Common myeloid progenitor, CD34-positive (primary cell): ENCODE results near the gene ANKUB1.

ENCODE experiments used
- CTCF ChIA-PET: fragments of 350-600 bp; sonication (Branson Sonifier 250); formaldehyde crosslinking; loops from one replicate; lab custom pipeline; 2021; ENCODE audit warnings: antibody characterized with exemption; lab: Charles Lee
- POLR2A ChIA-PET: fragments of 350-600 bp; sonication (Branson Sonifier 250); formaldehyde crosslinking; loops from one replicate; lab custom pipeline; 2021; ENCODE audit warnings: antibody characterized with exemption; lab: Charles Lee
- DNase-seq, 3 donors: peaks; one replicate each; pipeline versions ENCODE4 v3.0.0 to v3.0.0-alpha.2; 2013
- H3K27ac ChIP-seq, 2 experiments: 1 replicate in 1 of 2; 2 replicates in 1 of 2; pipeline ENCODE4 v1.7.0; 2013; ENCODE audit warnings: inconsistent platforms in 2 of 2, low read length in 2 of 2, mild to moderate bottlenecking in 2 of 2, low read depth in 1 of 2, moderate library complexity in 1 of 2; ENCODE audit not compliant: severe bottlenecking in 2 of 2, insufficient read depth in 1 of 2, poor library complexity in 1 of 2
- H3K27me3 ChIP-seq, 5 experiments: replicated peaks in 2 of 5; 1 replicate in 3 of 5; 2 replicates in 2 of 5; pipeline versions ENCODE4 v1.6.1 to v1.7.0; 2013; ENCODE audit warnings: low read length in 4 of 5, mild to moderate bottlenecking in 2 of 5, moderate library complexity in 2 of 5, inconsistent platforms in 1 of 5; ENCODE audit not compliant: insufficient read depth in 5 of 5, control insufficient read depth in 4 of 5
- H3K36me3 ChIP-seq, 4 experiments: 1 replicate in 2 of 4; 2 replicates in 2 of 4; pipeline versions ENCODE4 v1.6.1 to v1.7.0; 2013; ENCODE audit warnings: low read length in 3 of 4, control low read depth in 1 of 4, mild to moderate bottlenecking in 1 of 4; ENCODE audit not compliant: control insufficient read depth in 4 of 4, insufficient read depth in 4 of 4
- H3K4me1 ChIP-seq, 4 experiments: 1 replicate in 3 of 4; 2 replicates in 1 of 4; pipeline versions ENCODE4 v1.6.1 to v1.7.1; 2013; ENCODE audit warnings: low read length in 3 of 4, mild to moderate bottlenecking in 3 of 4, control low read depth in 1 of 4, inconsistent platforms in 1 of 4, moderate library complexity in 1 of 4; ENCODE audit not compliant: control insufficient read depth in 4 of 4, insufficient read depth in 4 of 4; ENCODE audit errors: control extremely low read depth in 1 of 4
- H3K4me3 ChIP-seq, 7 experiments: 1 replicate in 4 of 7; 2 replicates in 3 of 7; pipeline versions ENCODE4 v1.5.1 to v1.7.0; 2013; ENCODE audit warnings: mild to moderate bottlenecking in 7 of 7, low read length in 6 of 7, moderate library complexity in 6 of 7, inconsistent platforms in 2 of 7, low read depth in 2 of 7, control low read depth in 1 of 7; ENCODE audit not compliant: insufficient read depth in 4 of 7, control insufficient read depth in 1 of 7; ENCODE audit errors: extremely low read depth in 1 of 7
- H3K9me3 ChIP-seq, 5 experiments: 1 replicate in 4 of 5; 2 replicates in 1 of 5; pipeline versions ENCODE4 v1.6.1 to v1.7.1; 2013; ENCODE audit warnings: low read length in 4 of 5, mild to moderate bottlenecking in 2 of 5, inconsistent platforms in 1 of 5, low read depth in 1 of 5, moderate library complexity in 1 of 5; ENCODE audit not compliant: control insufficient read depth in 4 of 5, insufficient read depth in 2 of 5; ENCODE audit errors: control extremely low read depth in 1 of 5
- WGBS: methylation state at CpG from one replicate; pipeline ENCODE4 v1.1.5; 2013; ENCODE audit not compliant: insufficient coverage; 5-methylcytosine and 5-hydroxymethylcytosine counted together

Gene ANKUB1

DNA sequence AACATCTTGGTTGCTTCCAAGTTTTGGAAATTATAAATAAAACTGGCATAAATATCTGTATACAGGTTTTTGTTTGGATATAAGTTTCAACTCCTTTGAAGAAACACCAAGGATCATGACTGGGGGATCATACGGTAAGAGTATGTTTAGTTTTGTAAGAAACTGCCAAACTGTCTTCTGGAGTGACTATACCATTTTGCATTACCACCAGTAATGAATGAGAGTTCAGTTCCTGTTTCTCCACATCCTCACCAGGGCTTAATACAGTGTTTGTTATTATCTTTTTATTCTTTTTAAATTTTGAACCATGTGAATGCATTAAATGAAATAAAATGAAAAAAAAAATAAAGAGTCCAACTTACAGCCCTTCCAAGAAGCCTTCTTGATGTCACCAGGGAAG lies 3.7 kb upstream of the ANKUB1 start:
- CTCF ChIA-PET: interaction anchor here (1.5 kb wide), 1 partner anchor 12 kb away, joined by 7 read pairs; no protein-coding TSS in a partner anchor
- no peaks in the 10 kb centered on the region for H3K9me3 ChIP-seq
- no peaks in the 10 kb centered on the region for H3K27me3 ChIP-seq
- no peak overlapping the region for H3K4me3 ChIP-seq
- no peak overlapping the region for H3K27ac ChIP-seq
- peak in 2 of 3 donors; percentile 52 to 71 for DNase-seq
- POLR2A ChIA-PET: no interaction called here
- no peaks in the 10 kb centered on the region for H3K36me3 ChIP-seq
- peaks cover 0 to 3% (median 0%) of the 10 kb centered on the region in 4 experiments for H3K4me1 ChIP-seq
- no CpG with 5 or more reads among the region's 1 CpG for WGBS

DNA sequence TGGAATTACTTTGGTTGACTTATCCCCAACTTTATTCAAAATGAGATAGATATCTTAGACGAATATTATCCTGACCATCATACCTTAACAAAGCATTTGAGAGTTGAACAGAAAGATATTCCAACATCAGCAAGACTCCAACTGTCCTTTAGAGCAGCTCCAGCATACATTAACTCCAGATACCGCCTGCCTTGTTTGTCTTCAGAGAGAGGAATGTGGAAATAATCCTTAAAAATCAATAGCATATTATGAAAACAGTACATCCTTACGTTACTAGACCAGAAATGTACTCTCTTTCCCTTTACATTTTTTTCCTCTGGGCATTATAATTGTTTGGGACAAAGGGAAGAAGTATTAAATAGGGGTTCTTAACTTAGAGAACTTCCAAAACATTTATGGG lies 1.7 kb downstream of the ANKUB1 start:
- 90% methylated on average over 2 of the region's 3 CpGs for WGBS
- CTCF ChIA-PET: interaction anchor here (1.3 to 1.4 kb wide), 2 partner anchors 17 to 24 kb away, joined by 3 to 5 read pairs; no protein-coding TSS in a partner anchor
- Histone ChIP-seq H3K4me3 (no peak overlapping the region), H3K4me1 (peaks cover 0 to 3% (median 0%) of the 10 kb centered on the region in 4 experiments), H3K9me3 (no peaks in the 10 kb centered on the region), H3K36me3 (no peaks in the 10 kb centered on the region), H3K27me3 (no peaks in the 10 kb centered on the region), H3K27ac (no peak overlapping the region)
- DNase-seq: no peak
- POLR2A ChIA-PET: no interaction called here

DNA sequence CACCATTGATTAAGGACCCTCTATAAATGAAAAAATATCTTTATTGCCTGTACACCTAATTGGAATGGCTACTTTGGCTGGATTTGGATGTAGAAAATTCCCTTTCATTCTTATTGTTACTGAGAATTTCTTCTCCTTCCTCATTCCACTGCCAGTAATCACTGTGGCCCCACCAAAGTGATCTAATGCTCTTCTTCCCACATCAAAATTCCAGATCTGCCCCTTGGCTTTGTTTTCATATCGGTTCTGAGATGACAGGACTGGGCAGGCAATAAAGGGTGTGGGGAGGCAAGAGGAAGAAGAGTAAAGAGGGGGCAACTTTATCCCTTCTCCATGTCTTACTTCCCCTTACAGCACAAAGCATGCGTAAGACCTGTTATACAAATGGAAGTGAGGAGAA lies 2.1 kb downstream of the ANKUB1 start:
- WGBS: 80% methylated on average over 1 of the region's 2 CpGs

DNA sequence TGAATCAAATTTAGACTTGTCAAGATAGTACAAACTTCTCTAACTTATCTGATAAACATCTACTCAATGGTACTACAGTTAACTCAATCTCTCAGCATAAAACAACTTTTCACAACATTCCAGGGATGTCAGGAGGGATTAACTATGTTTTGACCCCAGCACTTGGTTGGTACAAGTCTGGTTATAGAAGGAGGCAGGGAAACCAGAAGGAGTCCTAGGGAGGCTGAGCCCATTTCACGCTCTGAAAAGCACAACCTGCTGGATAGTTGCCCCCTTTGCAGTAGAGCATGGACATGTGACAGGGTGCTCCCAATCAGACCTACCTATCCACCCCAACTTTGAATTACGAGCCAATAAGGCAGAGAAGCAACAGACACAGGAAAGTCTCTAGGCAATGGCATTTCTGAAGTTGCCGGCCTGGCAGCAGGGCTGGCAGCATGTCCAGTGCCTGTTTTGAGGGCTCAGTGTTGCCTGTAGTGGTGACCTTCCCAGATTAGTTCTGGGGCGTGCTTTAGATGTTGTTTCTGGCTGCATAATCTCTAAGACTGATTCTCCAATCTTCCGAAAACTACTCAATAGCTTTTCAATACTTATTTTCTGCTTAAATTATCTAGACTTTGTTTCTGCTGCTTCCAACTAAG lies 8.2 kb downstream of the ANKUB1 start:
- Histone ChIP-seq H3K4me1 (peaks cover 17 to 40% (median 26%) of the 10 kb centered on the region in 4 experiments), H3K27ac (no peak overlapping the region), H3K9me3 (no peaks in the 10 kb centered on the region), H3K27me3 (no peaks in the 10 kb centered on the region), H3K4me3 (no peak overlapping the region), H3K36me3 (no peaks in the 10 kb centered on the region)
- CTCF ChIA-PET: interaction anchor here (2.6 to 3.0 kb wide), 2 partner anchors 13 to 19 kb away, joined by 11 to 20 read pairs; no protein-coding TSS in a partner anchor
- POLR2A ChIA-PET: no interaction called here
- 97% methylated on average over 3 of the region's 5 CpGs for WGBS
- DNase-seq: no peak

More for the DNA sequence above, 2.1 kb downstream of the ANKUB1 start:
- H3K27me3 ChIP-seq: no peaks in the 10 kb centered on the region
- CTCF ChIA-PET: interaction anchor here (1.4 kb wide), 1 partner anchor 18 kb away, joined by 3 read pairs; no protein-coding TSS in a partner anchor
- POLR2A ChIA-PET: no interaction called here
- H3K9me3 ChIP-seq: no peaks in the 10 kb centered on the region
- H3K4me3 ChIP-seq: no peak overlapping the region
- no peaks in the 10 kb centered on the region for H3K36me3 ChIP-seq
- no peak for DNase-seq
- H3K4me1 ChIP-seq: peaks cover 0 to 2% (median 0%) of the 10 kb centered on the region in 4 experiments
- H3K27ac ChIP-seq: no peak overlapping the region

DNA sequence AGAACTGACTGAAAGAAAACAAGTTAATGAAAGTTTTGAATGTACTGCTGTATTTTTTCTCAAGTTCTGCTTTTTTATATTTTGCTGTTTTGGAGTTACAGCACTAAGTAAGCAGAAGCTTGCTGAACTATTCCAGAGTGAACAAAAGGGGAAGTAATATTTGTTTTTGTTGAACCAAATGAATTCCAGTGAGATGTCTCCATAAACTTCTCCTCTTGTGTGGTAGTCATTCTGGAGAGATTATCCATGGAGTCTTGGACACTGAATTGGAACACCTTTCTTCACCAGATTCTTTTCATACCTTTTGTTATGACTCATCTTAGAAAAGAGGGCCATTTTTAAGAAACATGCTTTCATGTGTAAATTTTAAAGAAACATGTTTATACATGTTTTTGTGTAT lies 8.8 kb downstream of the ANKUB1 start:
- Histone ChIP-seq H3K27ac (peak overlapping the region in 1 of 2 experiments; percentile 57), H3K4me3 (peak overlapping the region in 2 of 7 experiments; percentile 4 to 19), H3K4me1 (peaks cover 17 to 40% (median 26%) of the 10 kb centered on the region in 4 experiments), H3K36me3 (no peaks in the 10 kb centered on the region), H3K9me3 (no peaks in the 10 kb centered on the region), H3K27me3 (no peaks in the 10 kb centered on the region)
- POLR2A ChIA-PET: no interaction called here
- CTCF ChIA-PET: interaction anchor here (2.6 to 3.0 kb wide), 2 partner anchors 12 to 18 kb away, joined by 11 to 20 read pairs; no protein-coding TSS in a partner anchor
- peak; percentile 54 to 87 (median 76) for DNase-seq

DNA sequence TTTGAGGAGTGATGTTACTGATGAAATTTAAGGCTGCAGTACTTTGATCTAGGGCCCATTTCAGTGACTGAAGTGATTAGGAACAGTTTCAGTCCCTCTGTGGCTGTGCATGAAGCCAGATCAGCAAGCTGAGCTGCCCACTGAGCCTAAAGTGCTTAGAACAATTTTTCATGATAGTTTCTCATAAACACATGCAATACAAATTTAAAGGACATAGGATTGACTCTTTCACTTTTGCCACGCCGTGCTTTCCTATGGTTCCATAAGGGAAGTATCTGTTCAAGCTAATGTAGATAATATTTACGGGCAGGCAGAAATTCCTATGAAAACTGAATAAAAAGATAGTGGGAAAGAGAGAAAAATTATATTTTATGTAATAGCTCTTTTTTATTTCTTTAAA lies 10.6 kb downstream of the ANKUB1 start:
- no peak for DNase-seq
- no peaks in the 10 kb centered on the region for H3K9me3 ChIP-seq
- POLR2A ChIA-PET: no interaction called here
- peaks cover 17 to 38% (median 26%) of the 10 kb centered on the region in 4 experiments for H3K4me1 ChIP-seq
- peak overlapping the region in 3 of 7 experiments; percentile 44 to 52 (median 47) for H3K4me3 ChIP-seq
- CTCF ChIA-PET: interaction anchor here (0.8 to 3.0 kb wide), 5 partner anchors 10 to 32 kb away, joined by 3 to 20 read pairs (median 6); no protein-coding TSS in a partner anchor
- peak overlapping the region in 1 of 2 experiments; percentile 10 for H3K27ac ChIP-seq
- no CpG with 5 or more reads among the region's 3 CpGs for WGBS
- no peaks in the 10 kb centered on the region for H3K36me3 ChIP-seq
- no peaks in the 10 kb centered on the region for H3K27me3 ChIP-seq

DNA sequence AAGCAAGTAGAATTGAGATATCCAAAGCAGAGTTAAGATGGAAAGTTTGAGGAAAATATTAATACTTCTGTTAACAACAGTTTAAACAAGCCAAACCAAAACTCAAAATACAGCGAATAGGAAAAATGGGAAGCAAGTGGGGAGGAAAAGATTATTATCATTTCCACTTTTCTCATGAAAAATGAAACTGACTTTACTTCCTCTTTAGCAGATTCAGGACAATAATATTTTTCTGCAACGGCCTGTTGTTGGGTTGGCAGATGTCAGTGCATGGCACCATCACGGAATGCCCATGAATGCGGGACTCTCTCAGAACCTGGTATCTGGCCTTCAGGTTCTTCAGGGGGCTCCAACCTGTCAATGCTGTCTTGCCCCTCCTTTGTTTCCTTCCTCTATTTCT lies 11.1 kb downstream of the ANKUB1 start:
- Histone ChIP-seq H3K4me3 (peak overlapping the region in 5 of 7 experiments; percentile 4 to 52 (median 44)), H3K4me1 (peaks cover 17 to 38% (median 26%) of the 10 kb centered on the region in 4 experiments), H3K36me3 (no peaks in the 10 kb centered on the region), H3K27me3 (no peaks in the 10 kb centered on the region), H3K27ac (peak overlapping the region; percentile 10 to 35), H3K9me3 (no peaks in the 10 kb centered on the region)
- ChIA-PET POLR2A (no interaction called here), CTCF (interaction anchor here (0.8 to 3.0 kb wide), 2 partner anchors 10 to 33 kb away, joined by 3 to 20 read pairs; no protein-coding TSS in a partner anchor)
- WGBS: 0% methylated on average over 3 of the region's 4 CpGs
- DNase-seq: peak; percentile 36 to 83 (median 79)
